Bronchial smooth muscle cell (primary cell): ENCODE measurements around the gene PLEKHS1. TPM values are rescaled to one million over a fixed set of nuclear protein-coding genes. Genes with fewer than 3 reads are reported as not detected.

Experiments used
- total RNA-seq: library from RNA; depleted of rRNA; stranded (reverse); fragments of >200 nt; gene quantifications from 2 replicates; pipeline ENCODE4 v1.2.1, GENCODE V29; 2014

Gene PLEKHS1
- not detected in 2 replicates for total RNA-seq

DNA sequence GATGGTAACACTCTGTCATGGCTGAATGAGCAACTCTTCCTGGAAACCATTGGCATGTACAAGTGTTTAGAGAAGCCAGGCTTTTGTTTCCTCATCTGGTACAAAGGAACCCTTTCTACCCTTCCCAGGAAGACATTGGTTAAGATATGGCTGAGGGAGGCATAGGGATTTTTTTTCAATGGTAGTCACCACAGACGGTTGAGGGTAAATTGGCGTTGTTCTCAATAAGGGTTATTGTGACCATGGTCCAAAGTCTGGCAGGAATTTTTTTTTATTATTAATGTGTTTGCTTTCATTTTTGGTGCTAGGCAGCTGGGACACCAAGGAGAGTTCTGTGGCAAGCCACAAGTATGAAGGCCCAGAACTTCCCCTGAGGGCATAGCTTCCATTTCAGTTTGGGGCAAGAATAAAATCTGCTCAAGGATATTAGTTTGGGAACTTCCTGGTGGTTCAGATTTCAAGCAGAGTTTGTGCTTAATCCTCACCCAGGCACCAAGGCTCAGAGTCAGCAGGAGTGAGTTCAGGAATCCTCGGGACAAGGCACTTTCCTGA, at the start of gene PLEKHS1:
Gene PLEKHS1 (plus strand): TSS at position 502 of the 552 bp plus-strand sequence. CDS start 3,596 bp downstream, outside the sequence.

Other genes with a start within 250 kb of the PLEKHS1 start
- not detected in 2 replicates for gene HABP2, start 198.6 kb upstream of the PLEKHS1 start, total RNA-seq
- under 0.01 TPM in 1 of 2 replicates, not detected in the other for gene NRAP, start 87.6 kb upstream of the PLEKHS1 start, total RNA-seq
- gene CASP7, start 71.8 kb upstream of the PLEKHS1 start, total RNA-seq: 23.6 and 35.2 TPM in 2 replicates
- 3.2 and 4.3 TPM in 2 replicates for gene DCLRE1A, start 102.4 kb downstream of the PLEKHS1 start, total RNA-seq
- 4.7 and 6.9 TPM in 2 replicates for gene NHLRC2, start 103.0 kb downstream of the PLEKHS1 start, total RNA-seq